ENCODE measurements around the gene NKAIN1. TPM values are rescaled to one million over a fixed set of nuclear protein-coding genes. Genes with fewer than 3 reads are reported as not detected.

NKAIN1 gene
- total RNA-seq, 1 donor from 2014 or later: 3.5 TPM

- no peaks in the 10 kb centered on the region for H3K36me3 Mint-ChIP-seq (ENCODE audit: low read depth)
- TF ChIP-seq, protein P1, sequence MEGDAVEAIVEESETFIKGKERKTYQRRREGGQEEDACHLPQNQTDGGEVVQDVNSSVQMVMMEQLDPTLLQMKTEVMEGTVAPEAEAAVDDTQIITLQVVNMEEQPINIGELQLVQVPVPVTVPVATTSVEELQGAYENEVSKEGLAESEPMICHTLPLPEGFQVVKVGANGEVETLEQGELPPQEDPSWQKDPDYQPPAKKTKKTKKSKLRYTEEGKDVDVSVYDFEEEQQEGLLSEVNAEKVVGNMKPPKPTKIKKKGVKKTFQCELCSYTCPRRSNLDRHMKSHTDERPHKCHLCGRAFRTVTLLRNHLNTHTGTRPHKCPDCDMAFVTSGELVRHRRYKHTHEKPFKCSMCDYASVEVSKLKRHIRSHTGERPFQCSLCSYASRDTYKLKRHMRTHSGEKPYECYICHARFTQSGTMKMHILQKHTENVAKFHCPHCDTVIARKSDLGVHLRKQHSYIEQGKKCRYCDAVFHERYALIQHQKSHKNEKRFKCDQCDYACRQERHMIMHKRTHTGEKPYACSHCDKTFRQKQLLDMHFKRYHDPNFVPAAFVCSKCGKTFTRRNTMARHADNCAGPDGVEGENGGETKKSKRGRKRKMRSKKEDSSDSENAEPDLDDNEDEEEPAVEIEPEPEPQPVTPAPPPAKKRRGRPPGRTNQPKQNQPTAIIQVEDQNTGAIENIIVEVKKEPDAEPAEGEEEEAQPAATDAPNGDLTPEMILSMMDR (IDR thresholded peaks at IDR 0.05): no peak
- DNase-seq (ENCODE audit: low spot score): no peak
- H3K27ac Mint-ChIP-seq (ENCODE audit: unreplicated experiment): no peak overlapping the region
- peaks cover 8% of the 10 kb centered on the region for H3K4me1 Mint-ChIP-seq (ENCODE audit: low read depth)
- H3K4me3 Mint-ChIP-seq (ENCODE audit: unreplicated experiment): no peak overlapping the region
- H3K27me3 Mint-ChIP-seq (ENCODE audit: low read depth): no peaks in the 10 kb centered on the region
- H3K9me3 Mint-ChIP-seq (ENCODE audit: low read depth): no peaks in the 10 kb centered on the region
Observed at GRCh38 chr1:31148409-31148808, 91.3 kb downstream of the NKAIN1 start.

- TF ChIP-seq, protein P1 (IDR thresholded peaks at IDR 0.05): no peak
- Mint-ChIP-seq H3K27ac (ENCODE audit: unreplicated experiment) (no peak overlapping the region), H3K4me1 (ENCODE audit: low read depth) (peaks cover 4% of the 10 kb centered on the region), H3K4me3 (ENCODE audit: unreplicated experiment) (no peak overlapping the region), H3K36me3 (ENCODE audit: low read depth) (peaks cover 1% of the 10 kb centered on the region), H3K27me3 (ENCODE audit: low read depth) (no peaks in the 10 kb centered on the region), H3K9me3 (ENCODE audit: low read depth) (no peaks in the 10 kb centered on the region)
- no peak for DNase-seq (ENCODE audit: low spot score)
Observed at GRCh38 chr1:31145648-31146047, 94.0 kb downstream of the NKAIN1 start.

GRCh38 chr1:31144442-31144841 is 95.2 kb downstream of the NKAIN1 start:
- no peak for DNase-seq (ENCODE audit: low spot score)
- no peaks in the 10 kb centered on the region for H3K9me3 Mint-ChIP-seq (ENCODE audit: low read depth)
- no peaks in the 10 kb centered on the region for H3K27me3 Mint-ChIP-seq (ENCODE audit: low read depth)
- no peak overlapping the region for H3K4me3 Mint-ChIP-seq (ENCODE audit: unreplicated experiment)
- peaks cover 1% of the 10 kb centered on the region for H3K36me3 Mint-ChIP-seq (ENCODE audit: low read depth)
- H3K27ac Mint-ChIP-seq (ENCODE audit: unreplicated experiment): no peak overlapping the region
- H3K4me1 Mint-ChIP-seq (ENCODE audit: low read depth): peaks cover 4% of the 10 kb centered on the region
- TF ChIP-seq, protein P1 (IDR thresholded peaks at IDR 0.05): no peak

DNA sequence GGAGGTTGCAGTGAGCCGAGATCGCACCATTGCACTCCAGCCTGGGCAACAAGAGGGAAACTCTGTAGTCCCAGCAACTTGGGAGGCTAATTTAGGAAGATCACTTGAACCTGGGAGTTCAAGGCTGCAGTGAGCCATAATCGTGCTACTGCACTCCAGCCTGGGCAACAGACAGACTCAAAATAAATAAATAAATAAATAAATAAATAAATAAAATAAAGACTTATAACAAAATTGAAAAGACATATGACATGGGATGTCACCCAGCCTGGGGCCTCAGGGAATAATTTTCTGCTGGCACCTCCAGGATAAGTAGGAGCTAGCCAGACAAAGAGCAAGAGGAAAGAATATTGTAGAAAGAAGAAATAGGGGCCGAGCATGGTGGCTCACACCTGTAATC is 96.2 kb downstream of the NKAIN1 start:
- Mint-ChIP-seq H3K4me3 (ENCODE audit: unreplicated experiment) (no peak overlapping the region), H3K27ac (ENCODE audit: unreplicated experiment) (no peak overlapping the region), H3K4me1 (ENCODE audit: low read depth) (peaks cover 4% of the 10 kb centered on the region), H3K27me3 (ENCODE audit: low read depth) (no peaks in the 10 kb centered on the region), H3K9me3 (ENCODE audit: low read depth) (no peaks in the 10 kb centered on the region), H3K36me3 (ENCODE audit: low read depth) (peaks cover 1% of the 10 kb centered on the region)
- DNase-seq (ENCODE audit: low spot score): no peak
- TF ChIP-seq, protein P1 (IDR thresholded peaks at IDR 0.05): no peak

DNA sequence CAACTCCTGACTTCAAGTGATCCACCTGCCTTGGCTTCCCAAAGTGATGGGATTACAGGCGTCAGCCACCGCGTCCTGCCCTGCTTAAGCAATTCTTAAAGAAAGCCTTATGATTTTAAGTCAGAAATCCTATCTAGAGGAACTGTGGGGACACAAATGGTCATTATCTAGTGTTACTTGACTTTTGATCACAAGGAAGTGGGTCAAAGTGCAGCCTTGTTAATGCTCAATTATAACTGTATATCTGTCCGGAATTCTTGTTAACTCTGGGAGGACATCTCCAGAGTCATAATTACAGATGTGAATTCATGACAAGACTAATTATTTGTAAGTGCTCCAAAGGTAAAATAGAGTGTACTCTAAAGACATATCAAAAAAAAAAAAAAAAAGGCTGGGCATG is 97.3 kb downstream of the NKAIN1 start:
- no peak overlapping the region for H3K27ac Mint-ChIP-seq (ENCODE audit: unreplicated experiment)
- H3K36me3 Mint-ChIP-seq (ENCODE audit: low read depth): peaks cover 1% of the 10 kb centered on the region
- no peaks in the 10 kb centered on the region for H3K9me3 Mint-ChIP-seq (ENCODE audit: low read depth)
- H3K4me3 Mint-ChIP-seq (ENCODE audit: unreplicated experiment): no peak overlapping the region
- DNase-seq (ENCODE audit: low spot score): no peak
- TF ChIP-seq, protein P1 (IDR thresholded peaks at IDR 0.05): no peak
- no peaks in the 10 kb centered on the region for H3K27me3 Mint-ChIP-seq (ENCODE audit: low read depth)
- peaks cover 4% of the 10 kb centered on the region for H3K4me1 Mint-ChIP-seq (ENCODE audit: low read depth)
